Activated T-helper 17 cell treated with anti-CD3 and anti-CD28 coated beads, Interleukin-2, amount 50 U/mL, for 72 hours (primary cell): ENCODE data around the gene ZFP14. TPM values are rescaled to one million over a fixed set of nuclear protein-coding genes. Genes with fewer than 3 reads are reported as not detected.
"Not testable (repeated sequence)": the region's sequence is repeated elsewhere in the genome, so short reads cannot be mapped to it uniquely, and the experiment has no call there.

Experiments used
- ATAC-seq: fragments of 150-1000 bp; cut with Tn5 transposase; replicated peaks from 2 replicates; pipeline ENCODE4 v1.10.0; 2021; ENCODE audit warnings: mild to moderate bottlenecking, moderate library complexity
- H3K27ac Mint-ChIP-seq: one replicate; pipeline ENCODE4 v1.8.0; 2022; ENCODE audit warnings: mixed read lengths
- H3K27me3 Mint-ChIP-seq: one replicate; pipeline ENCODE4 v1.8.0; 2022; ENCODE audit warnings: mixed read lengths
- H3K36me3 Mint-ChIP-seq: one replicate; pipeline ENCODE4 v1.8.0; 2022; ENCODE audit warnings: low read depth, mild to moderate bottlenecking, mixed read lengths
- H3K4me1 Mint-ChIP-seq: one replicate; pipeline ENCODE4 v1.8.0; 2022; ENCODE audit warnings: mixed read lengths
- H3K4me3 Mint-ChIP-seq: one replicate; pipeline ENCODE4 v1.8.0; 2022; ENCODE audit warnings: mild to moderate bottlenecking, mixed read lengths
- H3K9me3 Mint-ChIP-seq: one replicate; pipeline ENCODE4 v1.8.0; 2022; ENCODE audit warnings: mixed read lengths
- total RNA-seq, 2 donors: library from RNA; stranded (reverse); gene quantifications; one replicate each; pipeline ENCODE4 v1.2.3, GENCODE V29; 2022

The ZFP14 gene
- total RNA-seq, 2 donors from 2014 or later = 1.8 to 2.0 TPM

GRCh38 chr19:36377541-36378178 is 1.3 kb downstream of the ZFP14 start:
- peak overlapping the region; percentile 67 for H3K27ac Mint-ChIP-seq
- H3K36me3 Mint-ChIP-seq = peaks cover 7% of the 10 kb centered on the region
- H3K4me3 Mint-ChIP-seq = peak overlapping the region; percentile 78
- H3K27me3 Mint-ChIP-seq = no peaks in the 10 kb centered on the region
- H3K9me3 Mint-ChIP-seq = peaks cover 2% of the 10 kb centered on the region
- no peak for ATAC-seq
- H3K4me1 Mint-ChIP-seq = peaks cover 7% of the 10 kb centered on the region

GRCh38 chr19:36373638-36374156 is 5.3 kb downstream of the ZFP14 start:
- peaks cover 11% of the 10 kb centered on the region for H3K9me3 Mint-ChIP-seq
- no peak for ATAC-seq
- peaks cover 34% of the 10 kb centered on the region for H3K36me3 Mint-ChIP-seq
- no peaks in the 10 kb centered on the region for H3K27me3 Mint-ChIP-seq
- peaks cover 7% of the 10 kb centered on the region for H3K4me1 Mint-ChIP-seq
- H3K27ac Mint-ChIP-seq = no peak overlapping the region
- H3K4me3 Mint-ChIP-seq = no peak overlapping the region

DNA sequence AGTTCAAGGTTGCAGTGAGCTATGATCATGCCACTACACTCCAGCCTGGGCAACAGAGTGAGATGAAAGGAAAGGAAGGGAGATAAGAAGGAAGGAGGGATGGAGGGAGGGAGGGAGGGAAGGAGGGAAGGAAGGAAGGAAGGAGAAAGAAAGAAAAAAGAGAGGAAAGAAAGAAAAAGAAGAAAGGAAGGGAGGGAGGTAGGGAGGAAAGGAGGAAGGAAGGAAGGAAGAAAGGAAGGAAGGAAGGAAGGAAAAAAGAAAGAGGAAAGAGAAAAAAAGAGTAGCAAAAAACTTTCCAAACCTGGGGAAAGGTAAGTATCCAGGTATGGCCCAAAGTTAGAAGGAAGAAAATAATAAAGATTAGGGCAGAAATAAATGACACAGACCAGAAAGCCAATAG is 7.1 kb downstream of the ZFP14 start:
- H3K9me3 Mint-ChIP-seq = peaks cover 11% of the 10 kb centered on the region
- H3K27me3 Mint-ChIP-seq = no peaks in the 10 kb centered on the region
- H3K4me3 Mint-ChIP-seq = no peak overlapping the region

GRCh38 chr19:36363845-36364244 is 15.2 kb downstream of the ZFP14 start:
- Mint-ChIP-seq H3K36me3 (peaks cover 98% of the 10 kb centered on the region), H3K4me1 (no peaks in the 10 kb centered on the region), H3K27ac (no peak overlapping the region), H3K27me3 (no peaks in the 10 kb centered on the region), H3K4me3 (no peak overlapping the region), H3K9me3 (peaks cover 7% of the 10 kb centered on the region)
- ATAC-seq = no peak

More for the DNA sequence above, 7.1 kb downstream of the ZFP14 start:
- H3K36me3 Mint-ChIP-seq = peaks cover 52% of the 10 kb centered on the region
- H3K4me1 Mint-ChIP-seq = no peaks in the 10 kb centered on the region
- no peak for ATAC-seq
- no peak overlapping the region for H3K27ac Mint-ChIP-seq

- peaks cover 40% of the 10 kb centered on the region for H3K9me3 Mint-ChIP-seq
- H3K36me3 Mint-ChIP-seq = peaks cover 78% of the 10 kb centered on the region
- H3K27me3 Mint-ChIP-seq = no peaks in the 10 kb centered on the region
- no peak overlapping the region for H3K27ac Mint-ChIP-seq
- no peak overlapping the region for H3K4me3 Mint-ChIP-seq
- H3K4me1 Mint-ChIP-seq = no peaks in the 10 kb centered on the region
- no peak for ATAC-seq
These were observed 38.1 kb downstream of the ZFP14 start for GRCh38 chr19:36340786-36341372.

GRCh38 chr19:36331353-36332228 is 47.4 kb downstream of the ZFP14 start:
- H3K4me3 Mint-ChIP-seq = peak overlapping the region; percentile 81
- no peaks in the 10 kb centered on the region for H3K4me1 Mint-ChIP-seq
- H3K27me3 Mint-ChIP-seq = no peaks in the 10 kb centered on the region
- H3K27ac Mint-ChIP-seq = no peak overlapping the region
- peaks cover 37% of the 10 kb centered on the region for H3K36me3 Mint-ChIP-seq
- ATAC-seq = peak; percentile 99
- H3K9me3 Mint-ChIP-seq = peaks cover 25% of the 10 kb centered on the region

DNA sequence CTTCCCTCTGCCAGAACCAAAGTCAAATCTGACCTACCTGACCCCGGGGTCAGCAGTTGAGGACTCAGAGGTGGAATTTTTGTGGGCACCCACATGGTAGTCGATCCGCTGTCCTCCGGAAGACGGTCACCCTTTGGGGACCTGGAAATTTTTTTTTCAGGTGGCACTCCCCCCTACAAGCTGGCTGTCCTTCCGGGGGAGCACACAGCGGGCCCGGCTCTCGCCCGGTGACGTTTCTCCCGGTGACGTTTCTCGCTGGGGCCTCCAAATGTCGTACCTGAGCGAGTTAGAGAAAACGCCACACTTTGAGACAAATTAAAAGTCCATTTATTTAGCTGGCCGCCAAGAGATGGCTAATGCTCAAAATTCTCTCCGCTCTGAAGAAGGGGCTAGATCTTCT is 48.8 kb downstream of the ZFP14 start:
- Mint-ChIP-seq H3K27me3 (no peaks in the 10 kb centered on the region), H3K9me3 (peaks cover 26% of the 10 kb centered on the region), H3K36me3 (peaks cover 32% of the 10 kb centered on the region), H3K27ac (no peak overlapping the region), H3K4me3 (peak overlapping the region; percentile 81), H3K4me1 (no peaks in the 10 kb centered on the region)
- no peak for ATAC-seq

GRCh38 chr19:36329534-36329933 is 49.5 kb downstream of the ZFP14 start:
- H3K4me3 Mint-ChIP-seq = peak overlapping the region; percentile 17
- H3K36me3 Mint-ChIP-seq = peaks cover 37% of the 10 kb centered on the region
- H3K27me3 Mint-ChIP-seq, H3K4me1 Mint-ChIP-seq, ATAC-seq, H3K27ac Mint-ChIP-seq: not testable (repeated sequence)
- H3K9me3 Mint-ChIP-seq = peaks cover 29% of the 10 kb centered on the region

DNA sequence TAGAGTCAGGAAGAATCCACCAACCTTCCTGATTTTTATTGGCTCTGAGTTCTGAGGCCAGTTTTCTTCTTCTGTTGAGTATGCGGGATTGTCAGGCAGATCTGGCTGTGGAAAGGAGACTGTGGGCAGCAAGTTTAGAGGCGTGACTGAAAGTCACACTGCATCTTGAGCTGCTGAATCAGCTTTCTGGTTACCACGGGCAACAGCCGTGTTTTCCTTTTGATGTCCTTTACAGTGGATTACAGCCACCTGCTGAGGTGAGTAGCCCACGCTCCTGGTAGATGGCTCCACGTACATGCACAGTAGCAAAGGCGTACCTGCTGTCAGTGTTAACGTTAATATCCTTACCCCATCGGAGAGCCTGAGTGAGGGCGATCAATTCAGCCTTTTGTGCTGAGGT is 52.4 kb downstream of the ZFP14 start:
- not testable (repeated sequence) for H3K27ac Mint-ChIP-seq, H3K4me1 Mint-ChIP-seq, ATAC-seq, H3K4me3 Mint-ChIP-seq, H3K27me3 Mint-ChIP-seq
- Mint-ChIP-seq H3K36me3 (peaks cover 37% of the 10 kb centered on the region), H3K9me3 (peaks cover 34% of the 10 kb centered on the region)

DNA sequence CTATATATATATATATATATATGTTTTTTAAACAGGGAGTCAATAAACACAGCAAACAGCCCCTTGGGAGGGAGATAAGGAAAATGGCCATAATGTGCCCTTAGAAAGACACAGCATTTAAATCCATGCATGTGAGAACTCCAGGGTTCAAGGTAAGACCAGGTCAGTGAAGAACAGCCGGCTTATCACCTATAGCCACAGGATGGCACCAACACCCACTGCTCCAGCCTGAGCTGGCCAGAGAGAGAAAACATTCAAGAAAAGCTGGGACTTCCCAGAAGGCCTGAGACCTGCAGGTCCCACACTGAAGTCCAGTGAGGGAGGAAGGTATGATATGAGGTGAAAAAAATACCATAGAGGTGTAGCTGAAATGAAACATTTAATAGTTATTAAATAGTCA is 63.8 kb downstream of the ZFP14 start:
- not testable (repeated sequence) for ATAC-seq, H3K27ac Mint-ChIP-seq, H3K27me3 Mint-ChIP-seq, H3K4me1 Mint-ChIP-seq, H3K9me3 Mint-ChIP-seq, H3K36me3 Mint-ChIP-seq, H3K4me3 Mint-ChIP-seq

- H3K27ac Mint-ChIP-seq, ATAC-seq, H3K4me1 Mint-ChIP-seq, H3K4me3 Mint-ChIP-seq, H3K36me3 Mint-ChIP-seq, H3K27me3 Mint-ChIP-seq, H3K9me3 Mint-ChIP-seq: not testable (repeated sequence)
These were observed 64.9 kb downstream of the ZFP14 start for GRCh38 chr19:36314053-36314452.

GRCh38 chr19:36311098-36311760 is 67.8 kb downstream of the ZFP14 start:
- H3K4me1 Mint-ChIP-seq = not testable (repeated sequence)

GRCh38 chr19:36310416-36310990 is 68.5 kb downstream of the ZFP14 start:
- not testable (repeated sequence) for H3K27me3 Mint-ChIP-seq, H3K36me3 Mint-ChIP-seq, H3K27ac Mint-ChIP-seq, H3K9me3 Mint-ChIP-seq, H3K4me1 Mint-ChIP-seq, H3K4me3 Mint-ChIP-seq, ATAC-seq

More at GRCh38 chr19:36311098-36311760, 67.8 kb downstream of the ZFP14 start:
- not testable (repeated sequence) for ATAC-seq, H3K9me3 Mint-ChIP-seq, H3K4me3 Mint-ChIP-seq, H3K27me3 Mint-ChIP-seq, H3K36me3 Mint-ChIP-seq, H3K27ac Mint-ChIP-seq

GRCh38 chr19:36309759-36310158 is 69.2 kb downstream of the ZFP14 start:
- not testable (repeated sequence) for H3K9me3 Mint-ChIP-seq, ATAC-seq, H3K27me3 Mint-ChIP-seq, H3K4me3 Mint-ChIP-seq, H3K27ac Mint-ChIP-seq, H3K4me1 Mint-ChIP-seq, H3K36me3 Mint-ChIP-seq
